Caco-2 (cell line): ENCODE data around the gene MTLN. TPM values are rescaled to one million over a fixed set of nuclear protein-coding genes. Genes with fewer than 3 reads are reported as not detected.

ENCODE experiments used
- BruUV-seq: library from RNA; stranded (reverse); fragments of 400-500 nt; replicated peaks from 2 replicates; lab custom pipeline; 2021; lab: Mats Ljungman, UMichigan
- CTCF ChIA-PET: fragments of 300-600 bp; sonication (Branson Sonifier 250); formaldehyde crosslinking; loops from one replicate; lab custom pipeline; 2022; ENCODE audit warnings: antibody characterized with exemption; lab: Charles Lee
- POLR2A ChIA-PET: fragments of 300-600 bp; sonication (Branson Sonifier 250); formaldehyde crosslinking; loops from one replicate; lab custom pipeline; 2022; ENCODE audit warnings: antibody characterized with exemption; lab: Charles Lee
- DNase-seq, 2 experiments: peaks; one replicate each; pipeline versions ENCODE4 v3.0.0 to v3.0.0-alpha.2; 2020 to 2022
- H3K27me3 ChIP-seq: replicated peaks from 2 replicates; pipeline ENCODE4 v1.6.0; 2011; ENCODE audit warnings: low read length; ENCODE audit not compliant: control insufficient read depth, insufficient read depth
- H3K36me3 ChIP-seq: 2 replicates; pipeline ENCODE4 v1.5.1; 2011; ENCODE audit warnings: low read length; ENCODE audit not compliant: control insufficient read depth, insufficient read depth
- H3K4me1 ChIP-seq: fragments of 250-450 bp; sonication (Bioruptor Pico); 2 replicates; pipeline ENCODE4 v1.5.1; 2020; ENCODE audit warnings: mild to moderate bottlenecking
- H3K4me3 ChIP-seq: 2 replicates; pipeline ENCODE4 v1.5.1; 2011; ENCODE audit warnings: low read depth, mild to moderate bottlenecking, control low read depth, low read length
- H3K9me3 ChIP-seq: fragments of 250-450 bp; sonication (Bioruptor Pico); 2 replicates; pipeline ENCODE4 v1.5.1; 2020; ENCODE audit warnings: mild to moderate bottlenecking, moderate library complexity
- H3K27ac Mint-ChIP-seq: one replicate; pipeline ENCODE4 v1.8.0; 2022; ENCODE audit warnings: mixed read lengths; ENCODE audit not compliant: unreplicated experiment
- H3K27me3 Mint-ChIP-seq: one replicate; pipeline ENCODE4 v1.8.0; 2022; ENCODE audit warnings: mixed read lengths; ENCODE audit not compliant: insufficient read depth, unreplicated experiment
- H3K36me3 Mint-ChIP-seq: one replicate; pipeline ENCODE4 v1.8.0; 2022; ENCODE audit warnings: mild to moderate bottlenecking, mixed read lengths; ENCODE audit not compliant: insufficient read depth, unreplicated experiment
- H3K4me1 Mint-ChIP-seq: one replicate; pipeline ENCODE4 v1.8.0; 2022; ENCODE audit warnings: low read depth, mixed read lengths; ENCODE audit not compliant: unreplicated experiment
- H3K4me3 Mint-ChIP-seq: one replicate; pipeline ENCODE4 v1.8.0; 2022; ENCODE audit warnings: mild to moderate bottlenecking, moderate library complexity, mixed read lengths; ENCODE audit not compliant: unreplicated experiment
- H3K9me3 Mint-ChIP-seq: one replicate; pipeline ENCODE4 v1.8.0; 2022; ENCODE audit warnings: mixed read lengths; ENCODE audit not compliant: unreplicated experiment
- intact Hi-C: fragments of 100-400 bp; cut with micrococcal nuclease; formaldehyde crosslinking; loops from one replicate; pipeline ENCODE4 v1.10.0; 2022; ENCODE audit not compliant: unreplicated experiment
- total RNA-seq: library from RNA; stranded (reverse); gene quantifications from 2 replicates; pipeline ENCODE4 v1.2.3, GENCODE V29; 2022
- TF ChIP-seq, protein P1 (sequence below), 2 experiments: fragments of 200-600 bp in 1 of 2; IDR thresholded peaks; 1 replicate in 1 of 2; 2 replicates in 1 of 2; pipeline versions ENCODE4 v1.5.1 to v1.8.0; 2011 to 2022; ENCODE audit warnings: antibody characterized with exemption in 1 of 2, control low read depth in 1 of 2, inconsistent platforms in 1 of 2, low read depth in 1 of 2, low read length in 1 of 2, mild to moderate bottlenecking in 1 of 2, moderate library complexity in 1 of 2; ENCODE audit not compliant: insufficient read depth in 1 of 2, severe bottlenecking in 1 of 2, unreplicated experiment in 1 of 2

MTLN gene
- total RNA-seq, 1 experiment from 2014 or later, result 48.7 TPM

- intact Hi-C loops, result no loop called here
- H3K4me1 ChIP-seq, result no peaks in the 10 kb centered on the region
- H3K4me3 ChIP-seq, result no peak overlapping the region
- DNase-seq, result no peak
- CTCF ChIA-PET, result no interaction called here
- H3K4me3 Mint-ChIP-seq, result no peak overlapping the region
- no peaks in the 10 kb centered on the region for H3K36me3 ChIP-seq
- no peaks in the 10 kb centered on the region for H3K27me3 ChIP-seq
- H3K27me3 Mint-ChIP-seq, result peaks cover 17% of the 10 kb centered on the region
- no peaks in the 10 kb centered on the region for H3K36me3 Mint-ChIP-seq
- H3K27ac Mint-ChIP-seq, result no peak overlapping the region
- H3K9me3 Mint-ChIP-seq, result no peaks in the 10 kb centered on the region
- no TSS peak for BruUV-seq
- POLR2A ChIA-PET, result interaction anchor here (0.7 kb wide), 1 partner anchor 38 kb away, joined by 4 read pairs; the partner anchor contains the start of gene NPHP1
- no peaks in the 10 kb centered on the region for H3K9me3 ChIP-seq
- H3K4me1 Mint-ChIP-seq, result no peaks in the 10 kb centered on the region
- TF ChIP-seq, protein P1, sequence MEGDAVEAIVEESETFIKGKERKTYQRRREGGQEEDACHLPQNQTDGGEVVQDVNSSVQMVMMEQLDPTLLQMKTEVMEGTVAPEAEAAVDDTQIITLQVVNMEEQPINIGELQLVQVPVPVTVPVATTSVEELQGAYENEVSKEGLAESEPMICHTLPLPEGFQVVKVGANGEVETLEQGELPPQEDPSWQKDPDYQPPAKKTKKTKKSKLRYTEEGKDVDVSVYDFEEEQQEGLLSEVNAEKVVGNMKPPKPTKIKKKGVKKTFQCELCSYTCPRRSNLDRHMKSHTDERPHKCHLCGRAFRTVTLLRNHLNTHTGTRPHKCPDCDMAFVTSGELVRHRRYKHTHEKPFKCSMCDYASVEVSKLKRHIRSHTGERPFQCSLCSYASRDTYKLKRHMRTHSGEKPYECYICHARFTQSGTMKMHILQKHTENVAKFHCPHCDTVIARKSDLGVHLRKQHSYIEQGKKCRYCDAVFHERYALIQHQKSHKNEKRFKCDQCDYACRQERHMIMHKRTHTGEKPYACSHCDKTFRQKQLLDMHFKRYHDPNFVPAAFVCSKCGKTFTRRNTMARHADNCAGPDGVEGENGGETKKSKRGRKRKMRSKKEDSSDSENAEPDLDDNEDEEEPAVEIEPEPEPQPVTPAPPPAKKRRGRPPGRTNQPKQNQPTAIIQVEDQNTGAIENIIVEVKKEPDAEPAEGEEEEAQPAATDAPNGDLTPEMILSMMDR (IDR thresholded peaks at IDR 0.05; ENCODE audit: insufficient read depth in 1 of 2, low read depth in 1 of 2, low read length in 1 of 2, severe bottlenecking in 1 of 2, unreplicated experiment in 1 of 2), result no peak
Measured at GRCh38 chr2:110166266-110166665, 46.1 kb downstream of the MTLN start.

Other genes with a start within 250 kb of the MTLN start
- gene MALL, start 96.7 kb downstream of the MTLN start, total RNA-seq, result 22.9 and 26.1 TPM in 2 replicates
- 2.0 and 3.1 TPM in 2 replicates for gene NPHP1, start 7.5 kb downstream of the MTLN start, total RNA-seq